ENCODE data around the gene ADAMTS7.
"Not testable (repeated sequence)": the region's sequence is repeated elsewhere in the genome, so short reads cannot be mapped to it uniquely, and the experiment has no call there.

DNA sequence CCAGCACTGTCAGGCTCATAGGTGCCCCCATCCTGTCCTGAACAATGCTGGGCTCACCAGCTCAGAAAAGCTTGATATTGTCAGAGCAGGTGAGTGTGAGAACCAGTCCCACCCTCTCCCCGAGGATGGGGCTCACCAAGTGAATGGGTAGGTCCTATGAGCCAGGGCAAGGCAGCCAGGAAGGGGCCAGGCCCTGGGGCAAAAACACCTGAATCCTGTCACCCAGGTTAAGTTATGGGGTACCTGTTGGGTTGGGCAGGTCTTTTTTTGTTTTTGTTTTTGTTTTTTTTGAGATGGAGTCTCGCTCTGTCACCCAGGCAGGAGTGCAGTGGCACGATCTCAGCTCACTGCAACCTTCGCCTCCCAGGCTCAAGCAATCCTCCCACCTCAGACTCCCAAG, 16.8 kb downstream of the ADAMTS7 start:
- TF ChIP-seq, protein P1, sequence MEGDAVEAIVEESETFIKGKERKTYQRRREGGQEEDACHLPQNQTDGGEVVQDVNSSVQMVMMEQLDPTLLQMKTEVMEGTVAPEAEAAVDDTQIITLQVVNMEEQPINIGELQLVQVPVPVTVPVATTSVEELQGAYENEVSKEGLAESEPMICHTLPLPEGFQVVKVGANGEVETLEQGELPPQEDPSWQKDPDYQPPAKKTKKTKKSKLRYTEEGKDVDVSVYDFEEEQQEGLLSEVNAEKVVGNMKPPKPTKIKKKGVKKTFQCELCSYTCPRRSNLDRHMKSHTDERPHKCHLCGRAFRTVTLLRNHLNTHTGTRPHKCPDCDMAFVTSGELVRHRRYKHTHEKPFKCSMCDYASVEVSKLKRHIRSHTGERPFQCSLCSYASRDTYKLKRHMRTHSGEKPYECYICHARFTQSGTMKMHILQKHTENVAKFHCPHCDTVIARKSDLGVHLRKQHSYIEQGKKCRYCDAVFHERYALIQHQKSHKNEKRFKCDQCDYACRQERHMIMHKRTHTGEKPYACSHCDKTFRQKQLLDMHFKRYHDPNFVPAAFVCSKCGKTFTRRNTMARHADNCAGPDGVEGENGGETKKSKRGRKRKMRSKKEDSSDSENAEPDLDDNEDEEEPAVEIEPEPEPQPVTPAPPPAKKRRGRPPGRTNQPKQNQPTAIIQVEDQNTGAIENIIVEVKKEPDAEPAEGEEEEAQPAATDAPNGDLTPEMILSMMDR (IDR thresholded peaks at IDR 0.05; ENCODE audit: insufficient read depth, low read depth, low read length): not testable (repeated sequence)
- TF ChIP-seq EZH2 (IDR thresholded peaks at IDR 0.05; ENCODE audit: insufficient read depth, low read length): not testable (repeated sequence)
